NCI-H2081 (cell line): ENCODE results near the gene PTPRA.

ENCODE experiments used
- DNase-seq, 2 experiments: peaks; one replicate each; lab custom pipeline; 2025; lab: John Stamatoyannopoulos, UW

PTPRA gene

GRCh38 chr20:2922957-2923356, 49.7 kb downstream of the PTPRA start:
- no peak for DNase-seq

- DNase-seq = no peak
Measured at GRCh38 chr20:2930538-2930937, 57.3 kb downstream of the PTPRA start.

GRCh38 chr20:2932498-2932897, 59.2 kb downstream of the PTPRA start:
- no peak for DNase-seq

- no peak for DNase-seq
Measured at GRCh38 chr20:2937902-2938301, 64.6 kb downstream of the PTPRA start.

GRCh38 chr20:2942439-2942838, 69.2 kb downstream of the PTPRA start:
- DNase-seq = no peak

DNA sequence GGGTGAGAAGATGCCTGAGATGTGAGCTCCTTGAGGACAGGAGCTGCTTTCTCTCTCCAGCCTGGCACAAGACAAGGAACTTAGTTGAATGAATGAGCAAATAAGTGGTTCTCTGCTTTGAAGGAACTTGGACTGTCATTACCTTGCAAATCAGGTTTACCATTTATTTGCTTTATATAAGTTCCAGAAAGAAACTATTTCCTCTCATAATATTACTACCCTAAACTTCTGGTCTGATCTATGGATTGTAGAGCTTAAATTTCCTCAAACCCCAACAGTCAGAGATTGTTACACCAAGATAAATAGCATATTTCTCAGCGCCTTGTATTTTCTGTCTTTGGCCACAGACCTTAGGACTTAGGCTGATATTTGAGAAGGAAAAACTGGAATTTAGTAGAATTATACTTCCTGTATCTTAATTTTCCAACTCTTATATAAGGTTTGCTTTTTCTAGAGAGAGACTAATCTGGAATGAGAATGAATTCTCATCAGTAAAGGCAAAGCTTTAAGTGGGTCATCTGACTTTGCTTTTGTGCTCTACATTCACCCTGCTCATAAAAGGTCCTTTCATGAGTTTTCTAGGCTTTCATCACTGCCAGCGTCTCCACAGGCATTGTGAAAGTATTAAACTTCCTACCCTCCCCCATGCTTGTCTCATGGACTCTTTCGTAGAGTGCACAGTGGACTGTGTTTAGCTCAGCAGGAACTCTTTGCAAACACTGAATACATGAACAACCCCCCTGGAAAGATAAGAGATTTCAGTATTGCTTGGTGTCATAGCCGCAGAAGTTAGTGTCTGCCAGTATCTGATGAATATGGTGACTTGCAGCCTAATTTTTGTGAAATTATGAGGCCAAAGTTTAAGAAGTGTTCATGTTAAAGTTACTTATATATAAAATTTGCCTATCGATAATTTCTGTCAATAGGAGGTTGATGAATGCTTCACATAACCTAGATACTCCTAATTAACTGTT, 74.0 kb downstream of the PTPRA start:
- peak; percentile 4 to 45 for DNase-seq

GRCh38 chr20:2948968-2949367, 75.7 kb downstream of the PTPRA start:
- DNase-seq = no peak

DNA sequence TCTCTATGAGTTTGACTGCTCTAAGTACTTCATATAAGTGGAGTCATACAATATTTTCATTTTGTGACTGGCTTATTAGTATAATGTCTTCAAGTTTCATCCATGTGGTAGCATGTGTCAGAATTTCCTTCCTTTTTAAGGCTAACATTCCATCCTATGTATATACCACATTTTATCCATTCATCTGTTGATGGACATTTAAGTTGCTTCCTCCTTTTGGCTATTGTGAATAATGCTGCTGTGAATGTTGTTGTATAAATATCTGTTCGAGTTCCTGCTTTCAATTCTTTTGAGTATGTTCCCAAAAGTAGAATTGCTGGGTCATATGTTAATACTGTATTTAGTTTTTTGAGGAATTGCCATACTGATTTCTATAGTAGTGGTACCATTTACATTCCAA, 79.5 kb downstream of the PTPRA start:
- no peak for DNase-seq

DNA sequence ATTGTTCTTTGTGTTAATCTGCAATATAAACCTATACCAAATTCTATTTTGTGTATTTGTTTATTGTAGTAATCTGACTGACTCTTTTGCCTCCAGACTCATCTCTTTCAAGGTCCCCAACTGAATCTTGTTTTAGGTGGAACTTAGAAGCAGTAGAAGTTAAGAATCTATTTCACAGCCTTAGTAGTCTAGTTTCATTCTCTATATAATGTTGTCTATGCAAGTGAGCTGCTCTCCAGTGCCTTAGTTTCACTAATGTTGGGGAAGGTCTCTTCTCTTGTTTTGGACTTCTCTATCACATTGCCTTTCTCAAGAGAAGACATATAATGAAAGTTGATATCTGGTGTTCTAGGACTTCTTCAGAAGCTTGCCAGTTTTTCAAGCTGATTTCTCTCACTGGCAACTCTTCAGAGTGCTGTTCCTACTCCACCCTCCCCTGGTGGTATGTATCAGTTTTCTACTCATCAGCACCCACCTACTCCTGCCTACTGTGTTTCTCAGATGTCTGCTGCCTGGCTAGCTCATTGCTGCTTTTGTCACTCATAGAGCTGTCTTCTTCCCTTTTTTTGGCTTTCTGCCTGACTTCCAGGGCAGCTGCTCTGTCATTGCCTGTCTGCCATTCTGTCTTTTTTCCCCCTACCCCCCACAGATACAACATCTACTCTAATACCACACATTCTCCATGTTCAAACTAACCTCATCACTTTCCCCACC, 82.1 kb downstream of the PTPRA start:
- DNase-seq = no peak

DNA sequence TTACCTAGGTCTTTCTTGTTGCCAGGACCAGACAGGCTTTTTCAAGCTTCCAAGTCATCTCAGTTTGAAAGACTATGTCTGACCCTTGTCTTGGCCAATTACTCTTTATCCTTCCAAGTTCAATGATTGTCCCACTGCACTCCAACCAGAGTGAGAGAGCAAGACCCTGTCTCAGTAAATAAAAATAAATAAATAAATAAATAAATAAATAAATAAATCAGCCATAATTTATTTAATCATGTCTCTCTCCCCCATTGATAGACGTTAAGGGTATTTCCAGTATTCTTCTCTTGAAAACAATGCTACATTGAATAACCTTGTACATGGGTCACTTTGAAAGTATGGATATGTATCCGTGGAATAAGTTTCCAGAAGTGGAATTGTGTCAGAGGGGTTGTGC, 83.2 kb downstream of the PTPRA start:
- no peak for DNase-seq

DNA sequence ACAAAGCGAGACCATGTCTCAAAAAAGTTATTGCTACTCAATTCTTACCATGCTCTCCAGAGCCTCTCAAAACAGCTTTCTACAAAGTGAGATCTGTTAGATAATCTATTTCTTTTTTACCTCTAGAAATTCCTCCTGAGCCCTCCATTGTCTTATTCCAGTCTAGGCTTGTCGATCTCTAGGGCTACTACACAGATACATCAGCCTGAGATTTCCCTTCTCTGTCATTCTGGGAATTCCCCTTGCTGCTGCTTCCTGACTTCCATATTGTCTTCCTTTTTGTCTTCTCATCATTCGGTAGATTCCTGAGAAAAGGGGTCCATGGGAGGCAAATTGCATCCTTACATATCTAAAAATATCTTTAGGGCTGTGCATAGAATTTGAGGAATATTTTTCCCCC, 94.6 kb downstream of the PTPRA start:
- no peak for DNase-seq

GRCh38 chr20:2972126-2972525, 98.8 kb downstream of the PTPRA start:
- no peak for DNase-seq

GRCh38 chr20:2973574-2973973, 100.3 kb downstream of the PTPRA start:
- DNase-seq = no peak

GRCh38 chr20:2978519-2978918, 105.2 kb downstream of the PTPRA start:
- no peak for DNase-seq

- DNase-seq = no peak
Measured at GRCh38 chr20:2981646-2982045, 108.4 kb downstream of the PTPRA start.

GRCh38 chr20:2983508-2983907, 110.2 kb downstream of the PTPRA start:
- DNase-seq = no peak

DNA sequence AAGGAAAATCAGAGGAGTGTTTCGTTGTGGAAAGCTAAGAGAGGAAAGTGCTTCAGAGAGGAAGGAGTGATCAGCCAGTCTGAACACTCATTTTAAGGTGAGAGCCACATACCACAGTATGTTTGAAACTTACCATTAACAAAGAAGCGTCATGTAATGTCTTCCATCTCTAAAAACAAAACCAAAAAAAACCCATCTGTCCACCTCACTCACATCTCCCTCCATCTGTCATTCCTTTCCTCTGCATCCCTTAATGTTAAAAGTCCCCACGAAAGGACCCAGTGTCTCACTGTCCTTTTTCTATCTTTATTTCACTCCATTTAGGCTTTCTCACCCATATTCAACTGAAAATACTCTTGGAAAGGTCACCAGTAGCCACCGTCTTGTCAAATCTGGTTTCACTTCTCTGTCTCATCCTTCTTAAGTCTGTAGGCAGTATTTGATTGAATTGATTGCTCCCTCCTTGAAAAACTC, 110.8 kb downstream of the PTPRA start:
- no peak for DNase-seq

DNA sequence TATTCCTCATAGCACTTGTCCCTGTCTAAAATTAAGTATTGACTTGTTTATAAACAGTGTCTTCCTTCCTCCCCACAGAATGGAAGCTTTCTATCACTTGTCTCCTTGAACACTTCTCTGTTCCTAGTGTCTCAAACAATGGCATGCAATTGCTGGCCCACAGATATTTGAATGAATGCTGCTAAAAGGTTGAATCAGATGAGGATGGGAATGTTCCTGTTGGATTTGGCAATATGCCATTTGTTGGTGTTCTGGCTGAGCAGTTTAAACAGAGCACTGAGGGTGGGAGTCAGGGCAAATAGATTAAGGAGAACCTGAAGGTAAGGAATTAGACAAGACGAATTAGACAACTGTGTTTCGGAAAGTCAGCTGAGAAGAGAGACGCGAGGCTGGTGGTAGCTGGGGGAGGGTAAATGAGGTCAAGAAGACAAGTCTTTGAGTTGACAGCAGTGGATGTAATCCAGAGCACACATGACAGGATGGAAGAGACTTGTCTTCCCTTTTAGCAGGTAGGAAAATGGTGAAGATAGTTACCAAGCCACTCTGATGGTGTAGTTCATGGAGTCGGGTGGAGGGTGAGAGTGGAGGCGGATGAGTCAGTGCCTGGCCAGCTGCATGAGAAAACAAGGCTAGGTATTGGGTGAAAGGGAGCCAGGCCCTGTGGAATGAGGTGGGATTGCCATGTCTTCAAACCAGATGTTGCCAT, 111.8 kb downstream of the PTPRA start:
- DNase-seq = no peak

DNA sequence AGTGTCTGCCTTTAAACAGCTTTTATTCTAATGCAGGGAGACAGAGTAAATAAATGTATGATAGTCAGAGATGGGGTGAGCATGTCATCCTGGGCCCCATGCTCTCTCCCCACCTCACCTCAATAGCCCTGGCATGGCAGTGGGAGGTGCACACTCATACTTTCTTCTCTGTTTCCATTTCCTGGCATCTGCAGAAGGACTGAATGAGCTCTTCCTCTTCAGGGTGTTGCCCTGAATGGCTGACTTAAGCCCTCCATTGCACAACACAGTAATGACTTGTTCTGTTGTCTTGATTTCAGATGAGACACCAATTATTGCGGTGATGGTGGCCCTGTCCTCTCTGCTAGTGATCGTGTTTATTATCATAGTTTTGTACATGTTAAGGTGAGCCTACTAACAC, 113.2 kb downstream of the PTPRA start:
- no peak for DNase-seq

- no peak for DNase-seq
Measured at GRCh38 chr20:2987861-2988260, 114.6 kb downstream of the PTPRA start.

- DNase-seq = no peak
Measured at GRCh38 chr20:2991532-2991931, 118.3 kb downstream of the PTPRA start.

DNA sequence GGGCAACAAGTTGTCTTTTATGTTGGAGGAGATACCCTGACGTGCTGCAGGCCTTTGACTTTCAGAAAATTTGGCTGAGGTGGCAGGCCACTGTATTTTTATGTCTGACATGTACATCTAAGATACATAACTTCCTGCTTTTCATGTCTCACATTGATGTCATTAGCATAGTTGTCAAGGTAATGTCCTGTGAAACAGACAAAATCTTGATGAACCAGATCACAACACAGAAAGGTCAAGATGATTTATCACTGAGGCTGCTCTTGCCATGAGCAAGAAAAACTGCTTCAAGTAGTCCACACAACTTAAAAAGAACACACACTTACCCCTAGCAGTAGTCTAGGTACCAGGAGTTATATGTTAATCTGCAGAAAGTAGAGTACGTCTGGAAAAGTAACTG, 120.0 kb downstream of the PTPRA start:
- DNase-seq = no peak

DNA sequence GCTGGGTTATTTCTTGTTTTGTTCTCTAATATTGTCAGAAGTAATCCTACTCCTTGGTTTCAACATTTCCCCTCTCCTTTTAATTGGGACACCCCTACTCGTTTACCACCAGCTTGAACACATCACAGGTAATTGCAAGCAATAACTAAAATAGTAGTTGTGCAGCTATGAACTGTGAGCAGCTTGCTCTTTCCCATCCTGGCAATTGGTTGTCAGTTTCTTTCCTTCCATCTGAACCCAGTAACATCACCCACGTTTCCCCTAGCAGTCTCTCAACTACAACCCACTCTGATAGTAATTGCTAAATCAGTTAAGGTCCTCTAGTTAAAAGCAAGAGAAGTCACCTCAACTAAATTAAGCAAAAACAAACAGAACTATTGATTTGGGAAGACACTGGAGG, 122.5 kb downstream of the PTPRA start:
- DNase-seq = no peak
